ENCODE results near the gene C5AR2. TPM values are rescaled to one million over a fixed set of nuclear protein-coding genes. Genes with fewer than 3 reads are reported as not detected.

The C5AR2 gene
- total and polyA plus RNA-seq, 8 donors = 0.09 to 1.2 (median 0.23) TPM; not detected in 1

DNA sequence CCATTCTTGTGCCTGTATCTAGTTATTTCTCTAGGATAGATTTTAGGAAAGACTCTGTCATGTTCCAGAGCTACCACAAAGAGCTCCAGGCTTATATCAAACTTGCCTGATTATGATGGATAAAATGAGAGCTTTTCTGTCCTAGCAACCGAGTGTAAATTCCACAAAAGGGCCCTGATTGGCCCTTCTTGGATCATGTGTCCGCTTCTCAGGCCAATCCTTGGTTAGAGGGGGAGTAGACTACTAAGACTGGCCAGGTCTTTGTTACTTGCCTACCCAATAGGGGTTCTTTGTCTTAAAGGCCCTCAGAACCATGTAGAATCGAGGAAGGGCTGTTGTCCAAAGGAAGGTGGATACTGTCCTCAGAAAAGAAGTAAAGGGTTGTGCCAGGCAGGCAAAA, 19.6 kb downstream of the C5AR2 start:
- DNase-seq (no peak), ATAC-seq (no peak), FAIRE-seq (no peak)
- TF ChIP-seq, protein P1, sequence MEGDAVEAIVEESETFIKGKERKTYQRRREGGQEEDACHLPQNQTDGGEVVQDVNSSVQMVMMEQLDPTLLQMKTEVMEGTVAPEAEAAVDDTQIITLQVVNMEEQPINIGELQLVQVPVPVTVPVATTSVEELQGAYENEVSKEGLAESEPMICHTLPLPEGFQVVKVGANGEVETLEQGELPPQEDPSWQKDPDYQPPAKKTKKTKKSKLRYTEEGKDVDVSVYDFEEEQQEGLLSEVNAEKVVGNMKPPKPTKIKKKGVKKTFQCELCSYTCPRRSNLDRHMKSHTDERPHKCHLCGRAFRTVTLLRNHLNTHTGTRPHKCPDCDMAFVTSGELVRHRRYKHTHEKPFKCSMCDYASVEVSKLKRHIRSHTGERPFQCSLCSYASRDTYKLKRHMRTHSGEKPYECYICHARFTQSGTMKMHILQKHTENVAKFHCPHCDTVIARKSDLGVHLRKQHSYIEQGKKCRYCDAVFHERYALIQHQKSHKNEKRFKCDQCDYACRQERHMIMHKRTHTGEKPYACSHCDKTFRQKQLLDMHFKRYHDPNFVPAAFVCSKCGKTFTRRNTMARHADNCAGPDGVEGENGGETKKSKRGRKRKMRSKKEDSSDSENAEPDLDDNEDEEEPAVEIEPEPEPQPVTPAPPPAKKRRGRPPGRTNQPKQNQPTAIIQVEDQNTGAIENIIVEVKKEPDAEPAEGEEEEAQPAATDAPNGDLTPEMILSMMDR (IDR thresholded peaks at IDR 0.05) = no peak
- H3K4me1 ChIP-seq = peaks cover 0 to 8% (median 3%) of the 10 kb centered on the region in 3 donors
- intact Hi-C loops (cut with DNase I) = no loop called here
- 82 to 83% methylated on average over 3 of the region's 3 CpGs for WGBS, 2 donors
- H3K36me3 ChIP-seq = peaks cover 0 to 28% (median 7%) of the 10 kb centered on the region in 3 donors
- no peak overlapping the region for H3K27ac ChIP-seq
- H3K4me3 ChIP-seq = no peak overlapping the region
- no peaks in the 10 kb centered on the region for H3K9me3 ChIP-seq
- H3K27me3 ChIP-seq = no peaks in the 10 kb centered on the region

DNA sequence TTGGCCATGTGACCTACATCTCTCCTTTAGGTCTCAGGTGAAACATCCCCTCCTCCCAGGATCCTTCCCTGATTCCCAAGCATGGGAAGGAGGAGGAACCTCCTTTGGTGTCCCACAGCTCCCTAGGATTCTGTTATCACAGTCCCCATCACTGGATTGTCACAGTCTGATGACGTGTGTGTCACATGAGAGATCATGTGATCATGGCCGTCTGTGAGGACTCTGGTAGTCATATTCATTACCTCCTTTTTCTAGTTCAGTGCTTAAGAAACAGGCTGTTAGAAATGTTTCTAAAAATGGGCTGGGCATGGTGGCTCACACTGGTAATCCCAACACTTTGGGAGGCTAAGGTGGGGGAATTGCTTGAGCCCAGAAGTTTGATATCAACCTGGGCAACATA, 20.1 kb downstream of the C5AR2 start:
- H3K36me3 ChIP-seq = peaks cover 0 to 33% (median 7%) of the 10 kb centered on the region in 3 donors
- TF ChIP-seq, protein P1 (IDR thresholded peaks at IDR 0.05) = no peak
- no peak for FAIRE-seq

GRCh38 chr19:47353307-47353712, 21.3 kb downstream of the C5AR2 start:
- intact Hi-C loops (cut with DNase I) = no loop called here
- H3K4me3 ChIP-seq = no peak overlapping the region
- no peaks in the 10 kb centered on the region for H3K9me3 ChIP-seq
- peak in 3 of 4 donors; percentile 15 to 35 (median 24) for ATAC-seq
- no peak for FAIRE-seq
- no peak overlapping the region for H3K27ac ChIP-seq
- H3K4me1 ChIP-seq = peaks cover 0 to 8% (median 3%) of the 10 kb centered on the region in 3 donors
- peaks cover 0 to 44% (median 14%) of the 10 kb centered on the region in 3 donors for H3K36me3 ChIP-seq
- peak; percentile 53 to 86 (median 79) for DNase-seq
- no peaks in the 10 kb centered on the region for H3K27me3 ChIP-seq
- TF ChIP-seq, protein P1 (IDR thresholded peaks at IDR 0.05) = no peak
- WGBS, 2 donors = 39 to 41% methylated on average over 24 of the region's 24 CpGs

More for the DNA sequence above, 20.1 kb downstream of the C5AR2 start:
- DNase-seq = no peak
- peaks cover 0 to 8% (median 3%) of the 10 kb centered on the region in 3 donors for H3K4me1 ChIP-seq
- H3K27ac ChIP-seq = no peak overlapping the region
- H3K27me3 ChIP-seq = no peaks in the 10 kb centered on the region
- no peak overlapping the region for H3K4me3 ChIP-seq
- ATAC-seq = no peak
- WGBS, 2 donors = 55 to 56% methylated on average over 2 of the region's 2 CpGs
- H3K9me3 ChIP-seq = no peaks in the 10 kb centered on the region
- intact Hi-C loops (cut with DNase I) = no loop called here

GRCh38 chr19:47356900-47357299, 24.9 kb downstream of the C5AR2 start:
- peaks cover 2 to 72% (median 35%) of the 10 kb centered on the region in 3 donors for H3K36me3 ChIP-seq
- H3K9me3 ChIP-seq = no peaks in the 10 kb centered on the region
- ATAC-seq (peak in 2 of 4 donors; percentile 14 to 33), DNase-seq (peak in 1 of 6 donors; percentile 36), FAIRE-seq (no peak)
- intact Hi-C loops (cut with DNase I) = no loop called here
- no peak overlapping the region for H3K27ac ChIP-seq
- WGBS, 2 donors = 67 to 76% methylated on average over 6 of the region's 6 CpGs
- peaks cover 0 to 3% (median 0%) of the 10 kb centered on the region in 3 donors for H3K4me1 ChIP-seq
- TF ChIP-seq, protein P1 (IDR thresholded peaks at IDR 0.05) = no peak
- no peaks in the 10 kb centered on the region for H3K27me3 ChIP-seq
- H3K4me3 ChIP-seq = no peak overlapping the region
